SK-N-SH (cell line): Measurements from ENCODE around the gene PTPRB. TPM values are rescaled to one million over a fixed set of nuclear protein-coding genes. Genes with fewer than 3 reads are reported as not detected.

Source experiments
- CTCF ChIA-PET: fragments of 300-600, 350-600 bp; formaldehyde crosslinking; extraction: SDS; loops from one replicate; lab custom pipeline; 2021; lab: Yijun Ruan, JAX
- POLR2A ChIA-PET: fragments of 350-600 bp; sonication (Branson Sonifier 250); formaldehyde crosslinking; extraction: SDS; loops from one replicate; lab custom pipeline; 2020; ENCODE audit warnings: antibody characterized with exemption, inconsistent platforms; lab: Yijun Ruan, JAX
- DNase-seq: peaks from one replicate; pipeline ENCODE4 v3.0.0; 2012
- H2AFZ ChIP-seq: fragments of 200-600 bp; sonication (generic); 2 replicates; pipeline ENCODE4 v1.8.1; 2016; ENCODE audit warnings: antibody characterized with exemption, mild to moderate bottlenecking, low read depth
- H3F3A ChIP-seq: fragments of 200-600 bp; sonication (generic); replicated peaks from 2 replicates; pipeline ENCODE3; 2016; ENCODE audit warnings: antibody characterized with exemption, mild to moderate bottlenecking; ENCODE audit not compliant: insufficient read depth
- H3K27ac ChIP-seq, 2 experiments: fragments of 200-500 bp in 1 of 2; fragments of 200-600 bp in 1 of 2; sonication (Bioruptor generic) in 1 of 2; sonication (generic), shearing (Covaris generic) in 1 of 2; 2 replicates each; pipeline versions ENCODE4 v1.5.1 to v1.6.1; 2014 to 2016; ENCODE audit warnings: low read depth in 2 of 2, inconsistent platforms in 1 of 2, low read length in 1 of 2, mild to moderate bottlenecking in 1 of 2, mixed read lengths in 1 of 2
- H3K27me3 ChIP-seq: fragments of 200-600 bp; sonication (generic), shearing (Covaris generic); 2 replicates; pipeline ENCODE4 v1.6.1; 2016; ENCODE audit warnings: mixed run types; ENCODE audit not compliant: insufficient read depth
- H3K36me3 ChIP-seq, 2 experiments: fragments of 200-500 bp in 1 of 2; fragments of 200-600 bp in 1 of 2; sonication (Bioruptor generic) in 1 of 2; sonication (generic) in 1 of 2; replicated peaks in 1 of 2; 2 replicates each; pipeline versions ENCODE3 to v1.5.1; 2014 to 2016; ENCODE audit warnings: low read length in 1 of 2, mild to moderate bottlenecking in 1 of 2; ENCODE audit not compliant: insufficient read depth in 2 of 2, control insufficient read depth in 1 of 2
- H3K4me1 ChIP-seq, 2 experiments: fragments of 200-500 bp in 1 of 2; fragments of 200-600 bp in 1 of 2; sonication (Bioruptor generic) in 1 of 2; sonication (generic), shearing (Covaris generic) in 1 of 2; 2 replicates each; pipeline versions ENCODE4 v1.5.1 to v1.6.1; 2014 to 2016; ENCODE audit warnings: low read depth in 1 of 2, low read length in 1 of 2, mixed run types in 1 of 2; ENCODE audit not compliant: insufficient read depth in 2 of 2, control insufficient read depth in 1 of 2
- H3K4me2 ChIP-seq: fragments of 200-600 bp; sonication (generic), shearing (Covaris generic); 2 replicates; pipeline ENCODE4 v1.6.1; 2017; ENCODE audit warnings: mixed run types
- H3K4me3 ChIP-seq, 2 experiments: fragments of 200-500 bp in 1 of 2; fragments of 200-600 bp in 1 of 2; sonication (Bioruptor generic) in 1 of 2; sonication (generic), shearing (Covaris generic) in 1 of 2; 2 replicates each; pipeline versions ENCODE4 v1.5.1 to v1.8.1; 2014 to 2016; ENCODE audit warnings: low read depth in 2 of 2, inconsistent platforms in 1 of 2, low read length in 1 of 2, mild to moderate bottlenecking in 1 of 2, mixed read lengths in 1 of 2, moderate library complexity in 1 of 2
- H3K79me2 ChIP-seq: fragments of 200-600 bp; sonication (generic); 2 replicates; pipeline ENCODE4 v1.8.1; 2017; ENCODE audit warnings: mild to moderate bottlenecking; ENCODE audit not compliant: insufficient read depth
- H3K9ac ChIP-seq: fragments of 200-600 bp; sonication (generic); 2 replicates; pipeline ENCODE4 v1.6.1; 2017; ENCODE audit warnings: mixed run types
- H3K9me2 ChIP-seq: fragments of 200-600 bp; sonication (generic); 2 replicates; pipeline ENCODE4 v1.6.1; 2017; ENCODE audit warnings: mixed run types
- H3K9me3 ChIP-seq: fragments of 200-600 bp; sonication (generic); 2 replicates; pipeline ENCODE4 v1.6.1; 2017; ENCODE audit warnings: mixed run types, mild to moderate bottlenecking, moderate library complexity
- H4K20me1 ChIP-seq: fragments of 200-600 bp; sonication (generic); 2 replicates; pipeline ENCODE4 v1.6.1; 2017; ENCODE audit warnings: mild to moderate bottlenecking, mixed run types; ENCODE audit not compliant: insufficient read depth
- ELF1 ChIP-seq: IDR thresholded peaks from 2 replicates; pipeline ENCODE4 v1.4.0; 2012
- EP300 ChIP-seq, 2 experiments: IDR thresholded peaks; 2 replicates each; pipeline versions ENCODE4 v1.4.0 to v1.6.1; 2012; ENCODE audit warnings: borderline replicate concordance in 1 of 2, low read depth in 1 of 2, low read length in 1 of 2
- FOSL2 ChIP-seq: IDR thresholded peaks from 2 replicates; pipeline ENCODE4 v1.4.0; 2012; ENCODE audit warnings: low read depth, mild to moderate bottlenecking, moderate library complexity, borderline replicate concordance
- FOXJ3 ChIP-seq: sonication (generic); formaldehyde crosslinking; IDR thresholded peaks from 2 replicates; pipeline ENCODE4 v1.5.1; 2020; ENCODE audit warnings: mild to moderate bottlenecking, missing genetic modification reagents
- GABPA ChIP-seq: IDR thresholded peaks from 2 replicates; pipeline ENCODE4 v1.4.0; 2012; ENCODE audit warnings: low read depth, mild to moderate bottlenecking
- GATA2 ChIP-seq: sonication (generic); formaldehyde crosslinking; IDR thresholded peaks from 2 replicates; pipeline ENCODE4 v1.5.0; 2020; ENCODE audit warnings: mild to moderate bottlenecking, missing genetic modification reagents
- MEF2A ChIP-seq: IDR thresholded peaks from 2 replicates; pipeline ENCODE4 v1.4.0; 2012; ENCODE audit warnings: low read depth, borderline replicate concordance
- RFX5 ChIP-seq: IDR thresholded peaks from 2 replicates; pipeline ENCODE4 v1.6.1; 2012; ENCODE audit warnings: mild to moderate bottlenecking, improper control_type of control experiment, low read length
- RXRA ChIP-seq: IDR thresholded peaks from 2 replicates; pipeline ENCODE4 v1.4.0; 2012; ENCODE audit warnings: low read depth, mild to moderate bottlenecking, borderline replicate concordance
- SIN3A ChIP-seq: IDR thresholded peaks from 2 replicates; pipeline ENCODE4 v1.6.1; 2012; ENCODE audit warnings: low read depth, mild to moderate bottlenecking, low read length, moderate library complexity, borderline replicate concordance
- TEAD4 ChIP-seq: IDR thresholded peaks from 2 replicates; pipeline ENCODE4 v1.4.0; 2012; ENCODE audit warnings: mild to moderate bottlenecking, borderline replicate concordance; ENCODE audit not compliant: insufficient read depth
- WGBS: methylation state at CpG from one replicate; pipeline ENCODE4 v1.1.6; 2017; ENCODE audit warnings: low lambda C conversion rate; 5-methylcytosine and 5-hydroxymethylcytosine counted together
- polyA plus RNA-seq, 3 experiments: library from polyadenylated mRNA; depleted of rRNA; stranded (reverse); fragments of >200 nt; gene quantifications; 2 replicates each; pipeline ENCODE4 v1.2.3, GENCODE V29; 2012
- TF ChIP-seq, protein P1 (sequence below): IDR thresholded peaks from 2 replicates; pipeline ENCODE4 v1.6.1; 2012; ENCODE audit warnings: mild to moderate bottlenecking, low read depth, low read length, moderate library complexity
- TF ChIP-seq, protein P2 (sequence below): fragments of 150-350 bp; IDR thresholded peaks from 2 replicates; pipeline ENCODE4 v1.6.1; 2016; ENCODE audit warnings: mild to moderate bottlenecking, low read depth, low read length
- TF ChIP-seq, protein P3 (sequence below): fragments of 150-350 bp; IDR thresholded peaks from 2 replicates; pipeline ENCODE4 v1.6.1; 2017; ENCODE audit warnings: antibody characterized with exemption, low read length, low read depth, borderline replicate concordance

PTPRB gene
- polyA plus RNA-seq, 1 of the 3 experiments (the other 2 are of a cell fraction), result 1.1 TPM

DNA sequence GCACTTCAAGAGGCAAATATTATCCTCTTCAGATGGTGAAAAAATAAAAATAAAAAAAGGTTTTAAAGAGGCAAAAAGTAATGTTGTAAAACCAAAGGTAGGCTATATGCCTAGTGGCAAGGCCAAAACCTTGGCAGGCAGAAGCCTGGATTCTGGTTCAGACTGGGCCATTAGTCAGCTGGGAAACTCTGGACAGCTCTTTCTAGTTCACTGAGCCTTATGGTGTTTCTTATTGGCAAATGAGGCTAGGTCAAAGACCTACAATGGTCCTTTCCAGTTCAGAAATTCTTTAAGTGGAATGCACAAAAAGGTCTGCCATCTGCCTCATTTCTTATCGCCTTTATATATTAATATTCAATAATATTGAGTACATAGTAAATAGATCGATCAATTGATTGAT lies 44.6 kb downstream of the PTPRB start:
- H2AFZ ChIP-seq, result no peak overlapping the region
- no peaks in the 10 kb centered on the region for H3K79me2 ChIP-seq
- H4K20me1 ChIP-seq, result no peaks in the 10 kb centered on the region
- no peak overlapping the region for H3K4me2 ChIP-seq
- no peak overlapping the region for H3K4me3 ChIP-seq
- TF ChIP-seq, protein P1, sequence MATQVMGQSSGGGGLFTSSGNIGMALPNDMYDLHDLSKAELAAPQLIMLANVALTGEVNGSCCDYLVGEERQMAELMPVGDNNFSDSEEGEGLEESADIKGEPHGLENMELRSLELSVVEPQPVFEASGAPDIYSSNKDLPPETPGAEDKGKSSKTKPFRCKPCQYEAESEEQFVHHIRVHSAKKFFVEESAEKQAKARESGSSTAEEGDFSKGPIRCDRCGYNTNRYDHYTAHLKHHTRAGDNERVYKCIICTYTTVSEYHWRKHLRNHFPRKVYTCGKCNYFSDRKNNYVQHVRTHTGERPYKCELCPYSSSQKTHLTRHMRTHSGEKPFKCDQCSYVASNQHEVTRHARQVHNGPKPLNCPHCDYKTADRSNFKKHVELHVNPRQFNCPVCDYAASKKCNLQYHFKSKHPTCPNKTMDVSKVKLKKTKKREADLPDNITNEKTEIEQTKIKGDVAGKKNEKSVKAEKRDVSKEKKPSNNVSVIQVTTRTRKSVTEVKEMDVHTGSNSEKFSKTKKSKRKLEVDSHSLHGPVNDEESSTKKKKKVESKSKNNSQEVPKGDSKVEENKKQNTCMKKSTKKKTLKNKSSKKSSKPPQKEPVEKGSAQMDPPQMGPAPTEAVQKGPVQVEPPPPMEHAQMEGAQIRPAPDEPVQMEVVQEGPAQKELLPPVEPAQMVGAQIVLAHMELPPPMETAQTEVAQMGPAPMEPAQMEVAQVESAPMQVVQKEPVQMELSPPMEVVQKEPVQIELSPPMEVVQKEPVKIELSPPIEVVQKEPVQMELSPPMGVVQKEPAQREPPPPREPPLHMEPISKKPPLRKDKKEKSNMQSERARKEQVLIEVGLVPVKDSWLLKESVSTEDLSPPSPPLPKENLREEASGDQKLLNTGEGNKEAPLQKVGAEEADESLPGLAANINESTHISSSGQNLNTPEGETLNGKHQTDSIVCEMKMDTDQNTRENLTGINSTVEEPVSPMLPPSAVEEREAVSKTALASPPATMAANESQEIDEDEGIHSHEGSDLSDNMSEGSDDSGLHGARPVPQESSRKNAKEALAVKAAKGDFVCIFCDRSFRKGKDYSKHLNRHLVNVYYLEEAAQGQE, result peak; percentile 55; the same call in 1 of the 2 replicates
- no peak for TF ChIP-seq FOXJ3 (CRISPR knock-in tag)
- H3K4me1 ChIP-seq, result no peaks in the 10 kb centered on the region
- no peak overlapping the region for H3K27ac ChIP-seq
- CTCF ChIA-PET, result interaction anchor here (1.0 to 2.3 kb wide), 3 partner anchors 16 to 713 kb away, joined by 4 to 6 read pairs (median 5); no protein-coding TSS in a partner anchor
- no peaks in the 10 kb centered on the region for H3F3A ChIP-seq
- 74% methylated on average over 2 of the region's 2 CpGs for WGBS
- H3K36me3 ChIP-seq, result no peaks in the 10 kb centered on the region
- POLR2A ChIA-PET, result no interaction called here
- no peaks in the 10 kb centered on the region for H3K27me3 ChIP-seq
- H3K9me2 ChIP-seq, result no peaks in the 10 kb centered on the region
- no peaks in the 10 kb centered on the region for H3K9me3 ChIP-seq
- H3K9ac ChIP-seq, result no peak overlapping the region
- no peak for DNase-seq

DNA sequence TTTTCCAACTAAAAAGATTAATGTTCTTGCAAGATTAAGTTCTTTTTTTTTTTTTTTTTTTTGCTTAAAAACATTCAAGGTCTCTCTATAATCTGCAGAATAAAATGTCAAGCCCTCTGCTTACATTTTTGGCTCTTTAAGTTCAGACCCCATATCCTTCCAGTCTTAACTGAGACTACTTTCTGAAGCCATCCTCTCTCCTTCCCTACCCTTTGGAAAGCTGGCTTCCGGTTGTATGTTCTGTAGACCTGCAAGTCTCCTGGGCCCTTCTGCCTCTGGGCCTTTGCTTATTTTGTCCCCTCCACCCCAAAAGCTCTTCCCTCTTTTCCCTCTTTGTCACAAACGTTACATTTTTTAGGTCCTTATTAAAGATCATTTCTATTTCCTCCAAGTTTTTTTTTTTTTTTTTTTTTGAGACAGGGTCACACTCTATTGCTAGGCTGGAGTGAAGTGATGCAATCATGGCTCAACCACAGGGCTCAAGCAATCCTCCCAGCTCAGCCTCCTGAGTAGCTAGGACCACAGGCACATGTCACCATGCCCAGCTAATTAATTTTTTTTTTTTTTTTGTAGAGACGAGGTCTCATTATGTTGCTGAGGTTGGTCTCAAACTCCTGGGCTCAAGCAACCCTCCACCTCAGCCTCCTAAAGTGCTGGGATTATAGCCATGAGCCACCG lies 46.5 kb downstream of the PTPRB start:
- Histone ChIP-seq H3K4me1 (no peaks in the 10 kb centered on the region), H3K9me2 (no peaks in the 10 kb centered on the region), H3K27ac (no peak overlapping the region), H4K20me1 (no peaks in the 10 kb centered on the region), H3K79me2 (no peaks in the 10 kb centered on the region), H3K4me3 (no peak overlapping the region), H3K36me3 (no peaks in the 10 kb centered on the region), H3K9ac (no peak overlapping the region), H3K4me2 (no peak overlapping the region), H3F3A (no peaks in the 10 kb centered on the region), H3K9me3 (no peaks in the 10 kb centered on the region), H3K27me3 (no peaks in the 10 kb centered on the region), H2AFZ (peak overlapping the region; percentile 67; the same call in 1 of the 2 replicates)
- POLR2A ChIA-PET, result interaction anchor here (0.7 kb wide), 1 partner anchor 16 kb away, joined by 4 read pairs; no protein-coding TSS in a partner anchor
- WGBS, result 85% methylated on average over 4 of the region's 4 CpGs
- CTCF ChIA-PET, result interaction anchor here (0.6 to 2.6 kb wide), 17 partner anchors 12 to 743 kb away, joined by 3 to 12 read pairs (median 4); no protein-coding TSS in a partner anchor
- no peak for DNase-seq
- no peak for TF ChIP-seq SIN3A
- TF ChIP-seq, protein P2, sequence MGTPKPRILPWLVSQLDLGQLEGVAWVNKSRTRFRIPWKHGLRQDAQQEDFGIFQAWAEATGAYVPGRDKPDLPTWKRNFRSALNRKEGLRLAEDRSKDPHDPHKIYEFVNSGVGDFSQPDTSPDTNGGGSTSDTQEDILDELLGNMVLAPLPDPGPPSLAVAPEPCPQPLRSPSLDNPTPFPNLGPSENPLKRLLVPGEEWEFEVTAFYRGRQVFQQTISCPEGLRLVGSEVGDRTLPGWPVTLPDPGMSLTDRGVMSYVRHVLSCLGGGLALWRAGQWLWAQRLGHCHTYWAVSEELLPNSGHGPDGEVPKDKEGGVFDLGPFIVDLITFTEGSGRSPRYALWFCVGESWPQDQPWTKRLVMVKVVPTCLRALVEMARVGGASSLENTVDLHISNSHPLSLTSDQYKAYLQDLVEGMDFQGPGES, result no peak
- no peak for TF ChIP-seq GABPA
- no peak for TF ChIP-seq MEF2A
- TF ChIP-seq EP300 (IDR thresholded peaks at IDR 0.05; ENCODE audit: borderline replicate concordance in 1 of 2, low read depth in 1 of 2, low read length in 1 of 2), result no peak
- TF ChIP-seq TEAD4, result no peak
- no peak for TF ChIP-seq GATA2 (CRISPR knock-in tag)
- no peak for TF ChIP-seq RFX5
- TF ChIP-seq RXRA, result no peak
- TF ChIP-seq, protein P1, result no peak
- TF ChIP-seq, protein P3, sequence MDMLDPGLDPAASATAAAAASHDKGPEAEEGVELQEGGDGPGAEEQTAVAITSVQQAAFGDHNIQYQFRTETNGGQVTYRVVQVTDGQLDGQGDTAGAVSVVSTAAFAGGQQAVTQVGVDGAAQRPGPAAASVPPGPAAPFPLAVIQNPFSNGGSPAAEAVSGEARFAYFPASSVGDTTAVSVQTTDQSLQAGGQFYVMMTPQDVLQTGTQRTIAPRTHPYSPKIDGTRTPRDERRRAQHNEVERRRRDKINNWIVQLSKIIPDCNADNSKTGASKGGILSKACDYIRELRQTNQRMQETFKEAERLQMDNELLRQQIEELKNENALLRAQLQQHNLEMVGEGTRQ, result no peak
- no peak for TF ChIP-seq ELF1
- no peak for TF ChIP-seq FOSL2
